Activated T-cell treated with anti-CD3 and anti-CD28 coated beads, Interleukin-2, amount 50 U/mL, for 72 hours (primary cell): ENCODE data around the gene CITED2. TPM values are rescaled to one million over a fixed set of nuclear protein-coding genes. Genes with fewer than 3 reads are reported as not detected.
A peak's percentile ranks its signal among the peaks of the same experiment; 100 is the strongest.
"Not testable (repeated sequence)": the region's sequence is repeated elsewhere in the genome, so short reads cannot be mapped to it uniquely, and the experiment has no call there.

ENCODE experiments used
- ATAC-seq, 2 donors: fragments of 150-1000 bp; cut with Tn5 transposase; replicated peaks in 1 of 2; 2 replicates each; pipeline ENCODE4 v1.10.0; 2021; ENCODE audit warnings: moderate library complexity in 2 of 2, mild to moderate bottlenecking in 1 of 2
- DNase-seq, 2 donors: peaks; one replicate each; pipeline ENCODE4 v3.0.0; 2021 to 2022; ENCODE audit warnings: mixed read lengths in 1 of 2
- H3K27ac Mint-ChIP-seq: one replicate; pipeline ENCODE4 v1.8.0; 2022; ENCODE audit warnings: mild to moderate bottlenecking, moderate library complexity, mixed read lengths
- H3K27me3 Mint-ChIP-seq: one replicate; pipeline ENCODE4 v1.8.0; 2022; ENCODE audit warnings: low read depth, mixed read lengths
- H3K36me3 Mint-ChIP-seq, 2 donors: one replicate each; pipeline ENCODE4 v1.8.0; 2022; ENCODE audit warnings: mixed read lengths in 2 of 2, mild to moderate bottlenecking in 1 of 2; ENCODE audit not compliant: insufficient read depth in 2 of 2
- H3K4me1 Mint-ChIP-seq: one replicate; pipeline ENCODE4 v1.8.0; 2022; ENCODE audit warnings: low read depth, mixed read lengths
- H3K4me3 Mint-ChIP-seq, 2 donors: one replicate each; pipeline ENCODE4 v1.8.0; 2022; ENCODE audit warnings: mild to moderate bottlenecking in 2 of 2, mixed read lengths in 2 of 2, moderate library complexity in 2 of 2
- H3K9me3 Mint-ChIP-seq, 2 donors: one replicate each; pipeline ENCODE4 v1.8.0; 2022; ENCODE audit warnings: mixed read lengths in 2 of 2
- total RNA-seq, 2 donors: library from RNA; stranded (reverse); gene quantifications; one replicate each; pipeline ENCODE4 v1.2.3, GENCODE V29; 2022

Gene CITED2
- total RNA-seq, 2 donors from 2014 or later = 26.0 to 73.0 TPM

DNA sequence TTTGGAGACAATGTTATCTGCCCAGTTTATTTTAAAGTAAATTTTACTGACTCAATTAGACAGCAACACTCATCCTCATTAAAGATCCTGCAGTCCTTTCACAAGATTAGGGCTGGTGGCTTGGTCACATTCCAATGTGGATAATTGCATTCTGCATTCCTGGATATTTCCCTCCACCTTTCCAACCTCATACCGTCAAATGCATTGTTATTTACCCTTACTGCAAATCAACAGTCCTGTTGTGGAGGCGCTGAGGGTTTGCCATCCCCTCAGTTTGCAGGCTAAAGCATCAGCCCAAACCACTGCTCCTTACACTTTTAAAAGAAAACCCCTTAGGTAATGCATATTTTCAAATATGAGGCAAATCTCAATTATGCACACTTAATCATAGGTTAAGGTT, 5.4 kb downstream of the CITED2 start:
- H3K9me3 Mint-ChIP-seq = no peaks in the 10 kb centered on the region
- no peak overlapping the region for H3K4me3 Mint-ChIP-seq
- DNase-seq = no peak
- H3K36me3 Mint-ChIP-seq = peaks cover under 1 to 5% of the 10 kb centered on the region in 2 donors
- ATAC-seq = no peak
- no peak overlapping the region for H3K27ac Mint-ChIP-seq
- peaks cover 47% of the 10 kb centered on the region for H3K4me1 Mint-ChIP-seq
- no peaks in the 10 kb centered on the region for H3K27me3 Mint-ChIP-seq

DNA sequence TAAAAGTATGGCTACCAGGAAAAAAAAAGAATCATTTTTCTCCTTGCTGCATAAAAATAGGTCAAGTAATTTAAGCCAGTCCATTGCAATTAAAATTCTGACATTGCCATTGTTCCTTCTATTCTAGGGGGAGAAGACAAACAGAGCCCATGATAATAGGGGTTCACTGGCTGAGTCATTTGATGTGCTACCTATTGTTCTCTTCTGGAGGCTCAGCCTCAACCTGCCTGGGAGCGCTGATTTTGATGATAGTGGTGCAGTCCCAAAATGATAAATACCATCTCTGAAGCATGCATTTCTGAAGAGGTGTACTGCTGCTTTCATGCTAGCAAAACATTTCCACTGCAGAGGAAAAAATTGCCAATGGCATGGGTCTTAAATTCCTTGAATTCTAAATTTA, 5.8 kb downstream of the CITED2 start:
- no peak for DNase-seq
- H3K9me3 Mint-ChIP-seq = no peaks in the 10 kb centered on the region
- H3K27ac Mint-ChIP-seq = no peak overlapping the region
- no peaks in the 10 kb centered on the region for H3K27me3 Mint-ChIP-seq
- no peak overlapping the region for H3K4me3 Mint-ChIP-seq
- H3K36me3 Mint-ChIP-seq = peaks cover 0 to 3% of the 10 kb centered on the region in 2 donors
- peaks cover 47% of the 10 kb centered on the region for H3K4me1 Mint-ChIP-seq
- ATAC-seq = no peak

- peak overlapping the region; percentile 72 for H3K27ac Mint-ChIP-seq
- ATAC-seq (no peak), DNase-seq (no peak)
- H3K4me1 Mint-ChIP-seq = peaks cover 47% of the 10 kb centered on the region
- no peaks in the 10 kb centered on the region for H3K27me3 Mint-ChIP-seq
- H3K9me3 Mint-ChIP-seq = no peaks in the 10 kb centered on the region
- peaks cover 0 to 3% of the 10 kb centered on the region in 2 donors for H3K36me3 Mint-ChIP-seq
- peak overlapping the region in 1 of 2 donors; percentile 36 for H3K4me3 Mint-ChIP-seq
Measured at GRCh38 chr6:139367810-139368351, 6.6 kb downstream of the CITED2 start.

GRCh38 chr6:139364982-139365379, 9.5 kb downstream of the CITED2 start:
- Mint-ChIP-seq H3K4me3 (no peak overlapping the region), H3K27ac (peak overlapping the region; percentile 79), H3K4me1 (peaks cover 25% of the 10 kb centered on the region), H3K36me3 (no peaks in the 10 kb centered on the region), H3K9me3 (no peaks in the 10 kb centered on the region), H3K27me3 (no peaks in the 10 kb centered on the region)
- ATAC-seq (no peak), DNase-seq (no peak)

- ATAC-seq (peak in 1 of 2 donors; percentile 23), DNase-seq (no peak)
- Mint-ChIP-seq H3K9me3 (no peaks in the 10 kb centered on the region), H3K4me1 (peaks cover 19% of the 10 kb centered on the region), H3K27me3 (no peaks in the 10 kb centered on the region), H3K4me3 (no peak overlapping the region), H3K27ac (peak overlapping the region; percentile 79), H3K36me3 (no peaks in the 10 kb centered on the region)
Measured at GRCh38 chr6:139364302-139364981, 10.0 kb downstream of the CITED2 start.

DNA sequence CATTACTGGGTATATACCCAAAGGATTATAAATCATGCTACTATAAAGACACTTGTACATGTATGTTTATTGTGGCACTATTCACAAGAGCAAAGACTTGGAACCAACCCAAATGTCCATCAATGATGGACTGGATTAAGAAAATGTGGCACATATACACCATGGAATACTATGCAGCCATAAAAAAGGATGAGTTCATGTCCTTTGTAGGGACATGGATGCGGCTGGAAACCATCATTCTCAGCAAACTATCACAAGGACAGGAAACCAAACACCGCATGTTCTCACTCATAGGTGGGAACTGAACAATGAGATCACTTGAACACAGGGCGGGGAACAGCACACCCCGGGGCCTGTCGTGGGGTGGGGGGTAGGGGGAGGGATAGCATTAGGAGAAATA, 10.7 kb downstream of the CITED2 start:
- peaks cover 14% of the 10 kb centered on the region for H3K4me1 Mint-ChIP-seq
- H3K36me3 Mint-ChIP-seq, H3K27me3 Mint-ChIP-seq, H3K4me3 Mint-ChIP-seq, ATAC-seq, DNase-seq, H3K9me3 Mint-ChIP-seq, H3K27ac Mint-ChIP-seq: not testable (repeated sequence)

DNA sequence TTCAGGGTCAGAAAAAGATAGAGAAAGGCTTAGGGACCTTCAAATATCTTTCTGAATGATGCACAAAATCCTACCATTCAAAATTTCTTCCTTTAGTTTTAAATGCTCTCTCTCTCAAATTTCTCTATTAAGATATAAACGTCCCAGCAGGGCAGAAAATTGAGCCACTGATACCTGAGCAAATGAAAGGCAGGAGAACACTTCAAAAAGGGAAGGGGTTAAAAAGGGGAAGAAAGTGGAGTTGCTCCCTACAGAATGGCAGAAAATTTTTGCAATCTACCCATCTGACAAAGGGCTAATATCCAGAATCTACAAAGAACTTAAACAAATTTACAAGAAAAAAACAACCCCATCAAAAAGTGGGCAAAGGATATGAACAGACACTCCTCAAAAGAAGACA, 11.3 kb downstream of the CITED2 start:
- not testable (repeated sequence) for H3K36me3 Mint-ChIP-seq, H3K27ac Mint-ChIP-seq, ATAC-seq, H3K9me3 Mint-ChIP-seq, H3K27me3 Mint-ChIP-seq, H3K4me3 Mint-ChIP-seq, DNase-seq
- peaks cover 11% of the 10 kb centered on the region for H3K4me1 Mint-ChIP-seq

GRCh38 chr6:139361211-139361610, 13.2 kb downstream of the CITED2 start:
- Mint-ChIP-seq H3K4me3 (no peak overlapping the region), H3K9me3 (no peaks in the 10 kb centered on the region)
- DNase-seq = no peak

GRCh38 chr6:139356924-139357323, 17.5 kb downstream of the CITED2 start:
- DNase-seq = no peak
- Mint-ChIP-seq H3K9me3 (peaks cover 0 to 5% of the 10 kb centered on the region in 2 donors), H3K27me3 (no peaks in the 10 kb centered on the region), H3K4me3 (no peak overlapping the region), H3K4me1 (peaks cover 12% of the 10 kb centered on the region), H3K36me3 (peaks cover 0 to 3% of the 10 kb centered on the region in 2 donors), H3K27ac (no peak overlapping the region)
- no peak for ATAC-seq

More at GRCh38 chr6:139361211-139361610, 13.2 kb downstream of the CITED2 start:
- Mint-ChIP-seq H3K27ac (no peak overlapping the region), H3K36me3 (no peaks in the 10 kb centered on the region), H3K27me3 (no peaks in the 10 kb centered on the region), H3K4me1 (peaks cover 7% of the 10 kb centered on the region)
- no peak for ATAC-seq

DNA sequence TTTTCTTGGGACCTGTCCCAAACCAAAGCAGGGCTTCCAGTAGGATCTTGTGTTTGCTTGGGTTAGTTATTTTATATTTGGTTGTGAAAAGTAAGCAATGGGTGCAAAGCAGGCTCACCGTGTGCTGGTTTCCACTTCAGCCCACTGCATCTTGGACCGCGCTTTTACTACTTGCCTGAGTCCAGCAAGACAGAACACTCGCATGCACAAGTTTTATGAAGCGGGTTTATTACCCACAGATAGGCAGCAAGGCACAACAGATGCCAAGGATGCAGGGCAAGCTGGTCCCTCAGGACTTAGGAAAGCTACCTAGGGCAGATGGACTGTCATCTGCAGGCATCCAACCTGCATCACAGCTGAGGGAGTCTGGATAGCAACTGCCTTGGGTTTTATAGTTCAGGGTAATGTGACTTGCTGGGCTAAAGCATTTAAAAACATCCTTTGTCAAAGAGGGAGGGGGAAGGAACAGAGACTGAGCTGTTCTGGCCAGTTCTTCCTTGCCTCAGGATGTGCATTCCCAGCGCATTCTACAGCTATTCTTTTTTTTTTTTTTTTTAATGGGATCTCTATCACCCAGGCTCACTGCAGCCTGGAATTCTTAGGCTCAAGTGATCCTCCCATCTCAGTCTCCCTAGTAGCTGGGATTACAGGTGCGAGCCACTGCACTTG, 18.5 kb downstream of the CITED2 start:
- Mint-ChIP-seq H3K4me3 (no peak overlapping the region), H3K27ac (no peak overlapping the region), H3K4me1 (peaks cover 12% of the 10 kb centered on the region), H3K27me3 (no peaks in the 10 kb centered on the region), H3K9me3 (peaks cover 0 to 5% of the 10 kb centered on the region in 2 donors), H3K36me3 (peaks cover 0 to 3% of the 10 kb centered on the region in 2 donors)
- ATAC-seq (no peak), DNase-seq (no peak)

DNA sequence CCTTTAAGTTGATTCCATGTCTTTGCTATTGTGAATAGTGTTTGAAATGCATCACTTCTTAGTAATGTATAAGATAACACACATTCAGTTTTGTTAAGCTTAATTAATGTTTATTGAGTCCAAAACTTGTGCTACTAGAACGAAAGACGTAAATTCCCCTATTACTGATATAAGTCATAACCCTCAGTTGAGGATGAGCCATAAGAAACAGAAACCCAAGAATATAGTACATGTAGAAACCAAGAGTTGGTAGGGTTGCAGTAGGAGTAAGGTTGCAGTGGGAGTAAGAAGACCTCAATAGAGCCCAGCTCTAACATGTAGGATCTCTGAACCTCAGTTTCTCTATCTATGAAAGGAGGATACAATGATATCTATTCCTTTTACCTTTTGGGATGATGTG, 19.3 kb downstream of the CITED2 start:
- no peaks in the 10 kb centered on the region for H3K27me3 Mint-ChIP-seq
- peaks cover 0 to 3% of the 10 kb centered on the region in 2 donors for H3K36me3 Mint-ChIP-seq
- H3K9me3 Mint-ChIP-seq = peaks cover 0 to 5% of the 10 kb centered on the region in 2 donors
- no peak overlapping the region for H3K4me3 Mint-ChIP-seq
- peaks cover 12% of the 10 kb centered on the region for H3K4me1 Mint-ChIP-seq
- ATAC-seq (peak; percentile 83 to 87), DNase-seq (no peak)
- peak overlapping the region; percentile 31 for H3K27ac Mint-ChIP-seq

DNA sequence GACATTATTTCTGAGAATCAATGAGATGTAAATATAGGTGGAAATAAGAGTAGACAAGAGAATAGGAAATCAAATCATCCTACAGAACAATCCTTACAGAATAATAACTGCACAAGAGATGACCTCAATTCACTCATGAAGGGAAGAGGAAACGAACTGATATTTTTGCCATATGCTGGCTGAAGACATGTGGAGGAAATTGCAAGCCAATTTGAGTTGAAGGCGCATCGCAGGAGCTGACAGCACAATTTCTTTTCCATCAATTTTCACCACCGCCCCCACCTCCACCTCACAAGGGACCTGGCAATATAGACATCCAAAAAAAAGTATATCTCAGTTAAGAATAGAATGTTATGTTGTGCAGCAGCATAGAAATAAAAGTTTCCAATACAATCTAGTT, 20.3 kb downstream of the CITED2 start:
- H3K4me1 Mint-ChIP-seq = peaks cover 12% of the 10 kb centered on the region
- H3K4me3 Mint-ChIP-seq = no peak overlapping the region
- H3K27me3 Mint-ChIP-seq = no peaks in the 10 kb centered on the region
- H3K36me3 Mint-ChIP-seq = peaks cover 0 to 3% of the 10 kb centered on the region in 2 donors
- no peak for DNase-seq
- H3K27ac Mint-ChIP-seq = peak overlapping the region; percentile 19
- no peak for ATAC-seq
- peaks cover 2 to 5% of the 10 kb centered on the region in 2 donors for H3K9me3 Mint-ChIP-seq

DNA sequence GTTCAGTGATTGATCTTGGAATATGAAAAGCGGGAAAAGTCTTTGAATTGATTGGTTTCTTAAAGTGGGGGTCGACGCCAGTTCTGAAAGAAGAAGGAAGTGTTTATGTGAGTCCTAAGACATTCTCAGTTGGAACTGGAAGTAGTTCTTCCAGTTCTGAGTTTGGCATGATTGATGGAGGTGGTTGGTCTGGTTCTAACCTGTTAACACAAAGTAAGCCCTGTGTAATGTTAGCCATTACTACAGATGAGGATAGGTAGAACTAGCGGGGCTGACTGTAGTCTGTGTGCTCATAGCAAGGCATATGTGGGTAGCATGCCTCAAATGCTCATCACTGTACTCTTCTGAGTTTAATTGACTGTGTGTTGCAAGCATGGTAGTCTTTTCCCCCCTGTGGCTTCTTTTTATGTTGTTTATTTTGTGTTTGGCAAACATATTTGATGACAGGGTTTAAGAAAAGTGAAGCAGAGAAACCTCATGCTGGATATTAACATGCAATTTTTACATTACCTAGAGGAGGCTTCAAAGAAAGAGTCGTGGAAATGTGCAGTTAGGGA, 24.9 kb downstream of the CITED2 start:
- peaks cover 2% of the 10 kb centered on the region in 2 donors for H3K36me3 Mint-ChIP-seq
- no peak for ATAC-seq
- no peak overlapping the region for H3K4me3 Mint-ChIP-seq
- DNase-seq = no peak
- H3K9me3 Mint-ChIP-seq = peaks cover 0 to 2% of the 10 kb centered on the region in 2 donors
- no peak overlapping the region for H3K27ac Mint-ChIP-seq
- H3K27me3 Mint-ChIP-seq = no peaks in the 10 kb centered on the region
- peaks cover 6% of the 10 kb centered on the region for H3K4me1 Mint-ChIP-seq
